Activated CD4-positive, alpha-beta T cell treated with anti-CD3 and anti-CD28 coated beads, Interleukin-2, amount 50 U/mL, for 16 hours (primary cell): ENCODE data around the gene SRRM3.
"Not testable (repeated sequence)": the region's sequence is repeated elsewhere in the genome, so short reads cannot be mapped to it uniquely, and the experiment has no call there.

Experiments used
- DNase-seq: peaks from one replicate; pipeline ENCODE4 v3.0.0-alpha.2; 2020

SRRM3 gene

GRCh38 chr7:76292911-76293310, 91.2 kb downstream of the SRRM3 start:
- not testable (repeated sequence) for DNase-seq

- DNase-seq, result no peak
These were observed 91.8 kb downstream of the SRRM3 start for GRCh38 chr7:76293407-76293901.

- DNase-seq, result no peak
These were observed 92.8 kb downstream of the SRRM3 start for GRCh38 chr7:76294344-76295024.

- no peak for DNase-seq
These were observed 95.3 kb downstream of the SRRM3 start for GRCh38 chr7:76296743-76297740.

- no peak for DNase-seq
These were observed 98.6 kb downstream of the SRRM3 start for GRCh38 chr7:76300166-76300731.

GRCh38 chr7:76301000-76301399, 99.3 kb downstream of the SRRM3 start:
- DNase-seq, result no peak

- no peak for DNase-seq
These were observed 100.9 kb downstream of the SRRM3 start, which contains the start of gene HSPB1 for GRCh38 chr7:76302347-76303201. Gene HSPB1, plus strand, starts transcription at chr7:76302673. Its CDS starts 40 bp downstream, at chr7:76302713.

- DNase-seq, result peak; percentile 79
These were observed 101.8 kb downstream of the SRRM3 start for GRCh38 chr7:76303202-76304147.

GRCh38 chr7:76304888-76305375, 103.2 kb downstream of the SRRM3 start:
- DNase-seq, result no peak

GRCh38 chr7:76308874-76309273, 107.2 kb downstream of the SRRM3 start:
- DNase-seq, result not testable (repeated sequence)

GRCh38 chr7:76309341-76310101, 107.8 kb downstream of the SRRM3 start:
- DNase-seq, result not testable (repeated sequence)

GRCh38 chr7:76310102-76310957, 108.6 kb downstream of the SRRM3 start:
- no peak for DNase-seq

GRCh38 chr7:76311838-76312237, 110.1 kb downstream of the SRRM3 start:
- not testable (repeated sequence) for DNase-seq

- peak; percentile 96 for DNase-seq
These were observed 112.5 kb downstream of the SRRM3 start for GRCh38 chr7:76314042-76314721.

- not testable (repeated sequence) for DNase-seq
These were observed 113.0 kb downstream of the SRRM3 start for GRCh38 chr7:76314740-76315139.

GRCh38 chr7:76315364-76315763, 113.7 kb downstream of the SRRM3 start:
- DNase-seq, result no peak

GRCh38 chr7:76316984-76317781, 115.5 kb downstream of the SRRM3 start:
- DNase-seq, result no peak
